HepG2 (cell line): ENCODE measurements around the gene PROC. TPM values are rescaled to one million over a fixed set of nuclear protein-coding genes. Genes with fewer than 3 reads are reported as not detected.

ENCODE experiments used
- BCL6 ChIP-seq: IDR thresholded peaks from 2 replicates; pipeline ENCODE4 v1.6.1; 2016; ENCODE audit warnings: missing genetic modification reagents, missing compliant biosample characterization
- CENPBD1 ChIP-seq: sonication (generic); formaldehyde crosslinking; IDR thresholded peaks from 2 replicates; pipeline ENCODE4 v1.8.0; 2022; ENCODE audit warnings: missing genetic modification reagents, low read depth, mild to moderate bottlenecking, borderline replicate concordance
- DNMT1 ChIP-seq: sonication (generic); formaldehyde crosslinking; IDR thresholded peaks from 2 replicates; pipeline ENCODE4 v1.5.1; 2020; ENCODE audit warnings: mild to moderate bottlenecking, missing genetic modification reagents
- ETV6 ChIP-seq: sonication (generic); formaldehyde crosslinking; conservative IDR thresholded peaks from 2 replicates; pipeline ENCODE4 v1.4.0; 2020; ENCODE audit warnings: missing genetic modification reagents
- FOXO4 ChIP-seq: sonication (generic); formaldehyde crosslinking; conservative IDR thresholded peaks from 2 replicates; pipeline ENCODE4 v1.8.1; 2023; ENCODE audit warnings: missing genetic modification reagents
- FOXP1 ChIP-seq, 2 experiments: fragments of 450-650 bp in 1 of 2; IDR thresholded peaks; 2 replicates each; pipeline ENCODE4 v1.6.1; 2017 to 2018; ENCODE audit warnings: antibody characterized with exemption in 1 of 2
- HNRNPUL1 ChIP-seq: fragments of 200-400 bp; formaldehyde crosslinking; IDR thresholded peaks from 2 replicates; pipeline ENCODE4 v1.6.1; 2017; ENCODE audit warnings: low read depth, mild to moderate bottlenecking, low read length, moderate library complexity
- JDP2 ChIP-seq: sonication (generic); formaldehyde crosslinking; IDR thresholded peaks from 2 replicates; pipeline ENCODE4 v1.8.1; 2022; ENCODE audit warnings: missing genetic modification reagents, borderline replicate concordance
- KDM6A ChIP-seq: IDR thresholded peaks from 2 replicates; pipeline ENCODE4 v1.6.1; 2016; ENCODE audit warnings: low read depth
- KLF12 ChIP-seq: sonication (generic); formaldehyde crosslinking; IDR thresholded peaks from 2 replicates; pipeline ENCODE4 v1.4.0; 2020; ENCODE audit warnings: missing genetic modification reagents, borderline replicate concordance
- MAFF ChIP-seq: IDR thresholded peaks from 2 replicates; pipeline ENCODE4 v1.6.1; 2011; ENCODE audit warnings: low read depth, low read length, improper control_type of control experiment
- PITX1 ChIP-seq: sonication (generic); formaldehyde crosslinking; IDR thresholded peaks from 2 replicates; pipeline ENCODE4 v1.5.1; 2020; ENCODE audit warnings: mild to moderate bottlenecking, missing genetic modification reagents
- RFX5 ChIP-seq: IDR thresholded peaks from 2 replicates; pipeline ENCODE4 v1.6.1; 2011; ENCODE audit warnings: low read depth, low read length, improper control_type of control experiment
- RFXAP ChIP-seq: sonication (generic); formaldehyde crosslinking; IDR thresholded peaks from 2 replicates; pipeline ENCODE4 v1.4.0; 2020; ENCODE audit warnings: missing genetic modification reagents, borderline replicate concordance
- SP4 ChIP-seq: sonication (generic); formaldehyde crosslinking; IDR thresholded peaks from 2 replicates; pipeline ENCODE4 v1.8.1; 2023; ENCODE audit warnings: mild to moderate bottlenecking, missing genetic modification reagents
- SPEN ChIP-seq: sonication (generic); formaldehyde crosslinking; IDR thresholded peaks from 2 replicates; pipeline ENCODE4 v1.5.1; 2020; ENCODE audit warnings: low read depth, mild to moderate bottlenecking, missing genetic modification reagents
- SUZ12 ChIP-seq: fragments of 150-350 bp; IDR thresholded peaks from 2 replicates; pipeline ENCODE4 v1.6.1; 2014; ENCODE audit warnings: low read depth, low read length
- TMF1 ChIP-seq: sonication (generic); formaldehyde crosslinking; IDR thresholded peaks from 2 replicates; pipeline ENCODE4 v1.8.1; 2022; ENCODE audit warnings: low read depth, missing genetic modification reagents
- U2AF2 ChIP-seq: fragments of 200-400 bp; formaldehyde crosslinking; IDR thresholded peaks from 2 replicates; pipeline ENCODE4 v1.6.1; 2017; ENCODE audit warnings: low read depth, mild to moderate bottlenecking, low read length
- ZBTB7A ChIP-seq: sonication (generic); formaldehyde crosslinking; IDR thresholded peaks from 2 replicates; pipeline ENCODE4 v1.8.0; 2022; ENCODE audit warnings: mild to moderate bottlenecking, missing genetic modification reagents
- ZMYM2 ChIP-seq: sonication (generic); formaldehyde crosslinking; IDR thresholded peaks from 2 replicates; pipeline ENCODE4 v1.8.0; 2022; ENCODE audit warnings: mild to moderate bottlenecking, missing genetic modification reagents
- ZMYM4 ChIP-seq: sonication (generic); formaldehyde crosslinking; IDR thresholded peaks from 2 replicates; pipeline ENCODE4 v1.8.1; 2023; ENCODE audit warnings: mild to moderate bottlenecking, missing genetic modification reagents
- ZNF20 ChIP-seq: sonication (generic); formaldehyde crosslinking; IDR thresholded peaks from 2 replicates; pipeline ENCODE4 v1.4.0; 2020; ENCODE audit warnings: mild to moderate bottlenecking, moderate library complexity, missing genetic modification reagents
- ZNF44 ChIP-seq: sonication (generic); formaldehyde crosslinking; IDR thresholded peaks from 2 replicates; pipeline ENCODE4 v1.5.1; 2020; ENCODE audit warnings: mild to moderate bottlenecking, missing genetic modification reagents
- ZNF441 ChIP-seq: sonication (generic); formaldehyde crosslinking; IDR thresholded peaks from 2 replicates; pipeline ENCODE4 v1.7.0; 2021; ENCODE audit warnings: missing genetic modification reagents, borderline replicate concordance
- ZNF557 ChIP-seq: sonication (generic); formaldehyde crosslinking; IDR thresholded peaks from 2 replicates; pipeline ENCODE4 v1.4.0; 2020; ENCODE audit warnings: missing genetic modification reagents
- ZNF563 ChIP-seq: sonication (generic); formaldehyde crosslinking; IDR thresholded peaks from 2 replicates; pipeline ENCODE4 v1.8.0; 2022; ENCODE audit warnings: mild to moderate bottlenecking, moderate library complexity, missing genetic modification reagents
- ZNF564 ChIP-seq: sonication (generic); formaldehyde crosslinking; IDR thresholded peaks from 2 replicates; pipeline ENCODE4 v1.8.1; 2023; ENCODE audit warnings: mild to moderate bottlenecking, missing genetic modification reagents
- ZNF572 ChIP-seq: sonication (generic); formaldehyde crosslinking; IDR thresholded peaks from 2 replicates; pipeline ENCODE4 v1.5.1; 2020; ENCODE audit warnings: mild to moderate bottlenecking, missing genetic modification reagents
- polyA plus RNA-seq, 8 experiments: library from polyadenylated mRNA; depleted of rRNA in 3 of 8; stranded (reverse) in 7 of 8; unstranded in 1 of 8; fragments of >200 nt; fragmentation: Illumina TruSeq in 4 of 8; extraction: Trizol in 4 of 8; gene quantifications; 2 replicates each; pipeline versions ENCODE4 v1.2.1 to v1.2.3, GENCODE V29; 2011 to 2016; ENCODE audit warnings: low read depth in 4 of 8, missing spikeins in 1 of 8, mixed read lengths in 1 of 8; ENCODE audit not compliant: insufficient read depth in 1 of 8
- total RNA-seq, 5 experiments: library from RNA; depleted of rRNA; stranded (reverse); fragments of >200 nt; fragmentation: Illumina TruSeq; extraction: Trizol; gene quantifications; 2 replicates each; pipeline ENCODE4 v1.2.3, GENCODE V29; 2016; ENCODE audit warnings: low read depth in 1 of 5
- TF ChIP-seq, protein P1 (sequence below): sonication (generic); formaldehyde crosslinking; IDR thresholded peaks from 2 replicates; pipeline ENCODE4 v1.9.0; 2021; ENCODE audit warnings: missing genetic modification reagents, mild to moderate bottlenecking, borderline replicate concordance

Gene PROC
- total and polyA plus RNA-seq, 2 of the 13 experiments (the other 11 are each of a cell fraction or from before 2014, with no cell fraction given), result 134 to 185 TPM

- TF ChIP-seq U2AF2 (no peak), RFX5 (no peak), SP4 (CRISPR knock-in tag) (no peak), RFXAP (CRISPR knock-in tag) (0 out of 2 replicates have a peak, but pooled peaks have one; percentile 15), TMF1 (CRISPR knock-in tag) (no peak), ZMYM4 (CRISPR knock-in tag) (peak; percentile 69), JDP2 (CRISPR knock-in tag) (no peak), ZNF563 (CRISPR knock-in tag) (no peak), ETV6 (no peak), ZMYM2 (0 out of 2 replicates have a peak, but pooled peaks have one; percentile 52), ZNF564 (CRISPR knock-in tag) (0 out of 2 replicates have a peak, but pooled peaks have one; percentile 40), DNMT1 (CRISPR knock-in tag) (no peak), SPEN (CRISPR knock-in tag) (no peak), CENPBD1 (CRISPR knock-in tag) (no peak), SUZ12 (no peak), HNRNPUL1 (no peak), ZNF572 (CRISPR knock-in tag) (peak; percentile 89; the same call in 1 of the 2 replicates), KDM6A (CRISPR knock-in tag) (no peak), FOXO4 (CRISPR knock-in tag) (no peak), ZNF441 (CRISPR knock-in tag) (no peak), ZNF20 (no peak), ZNF44 (CRISPR knock-in tag) (no peak), PITX1 (CRISPR knock-in tag) (peak; percentile 51; the same call in 1 of the 2 replicates), BCL6 (CRISPR knock-in tag) (no peak), MAFF (no peak), FOXP1 (IDR thresholded peaks at IDR 0.05) (no peak), FOXP1 (CRISPR knock-in tag; IDR thresholded peaks at IDR 0.05) (no peak), KLF12 (CRISPR knock-in tag) (no peak), ZNF557 (CRISPR knock-in tag) (no peak), ZBTB7A (CRISPR knock-in tag) (no peak)
- TF ChIP-seq, protein P1, sequence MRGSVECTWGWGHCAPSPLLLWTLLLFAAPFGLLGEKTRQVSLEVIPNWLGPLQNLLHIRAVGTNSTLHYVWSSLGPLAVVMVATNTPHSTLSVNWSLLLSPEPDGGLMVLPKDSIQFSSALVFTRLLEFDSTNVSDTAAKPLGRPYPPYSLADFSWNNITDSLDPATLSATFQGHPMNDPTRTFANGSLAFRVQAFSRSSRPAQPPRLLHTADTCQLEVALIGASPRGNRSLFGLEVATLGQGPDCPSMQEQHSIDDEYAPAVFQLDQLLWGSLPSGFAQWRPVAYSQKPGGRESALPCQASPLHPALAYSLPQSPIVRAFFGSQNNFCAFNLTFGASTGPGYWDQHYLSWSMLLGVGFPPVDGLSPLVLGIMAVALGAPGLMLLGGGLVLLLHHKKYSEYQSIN (CRISPR knock-in tag), result no peak
Observed at GRCh38 chr2:127415593-127416505, 2.4 kb upstream of the PROC start (continued).
